IPS-11a (cell line): Measurements from ENCODE around the gene VWA2.
"Not testable (repeated sequence)": the region's sequence is repeated elsewhere in the genome, so short reads cannot be mapped to it uniquely, and the experiment has no call there.

Experiments
- H3K4me3 ChIP-seq: one replicate; pipeline ENCODE4 v1.5.1; 2013; ENCODE audit warnings: low read depth, low read length, control low read depth

VWA2 gene

DNA sequence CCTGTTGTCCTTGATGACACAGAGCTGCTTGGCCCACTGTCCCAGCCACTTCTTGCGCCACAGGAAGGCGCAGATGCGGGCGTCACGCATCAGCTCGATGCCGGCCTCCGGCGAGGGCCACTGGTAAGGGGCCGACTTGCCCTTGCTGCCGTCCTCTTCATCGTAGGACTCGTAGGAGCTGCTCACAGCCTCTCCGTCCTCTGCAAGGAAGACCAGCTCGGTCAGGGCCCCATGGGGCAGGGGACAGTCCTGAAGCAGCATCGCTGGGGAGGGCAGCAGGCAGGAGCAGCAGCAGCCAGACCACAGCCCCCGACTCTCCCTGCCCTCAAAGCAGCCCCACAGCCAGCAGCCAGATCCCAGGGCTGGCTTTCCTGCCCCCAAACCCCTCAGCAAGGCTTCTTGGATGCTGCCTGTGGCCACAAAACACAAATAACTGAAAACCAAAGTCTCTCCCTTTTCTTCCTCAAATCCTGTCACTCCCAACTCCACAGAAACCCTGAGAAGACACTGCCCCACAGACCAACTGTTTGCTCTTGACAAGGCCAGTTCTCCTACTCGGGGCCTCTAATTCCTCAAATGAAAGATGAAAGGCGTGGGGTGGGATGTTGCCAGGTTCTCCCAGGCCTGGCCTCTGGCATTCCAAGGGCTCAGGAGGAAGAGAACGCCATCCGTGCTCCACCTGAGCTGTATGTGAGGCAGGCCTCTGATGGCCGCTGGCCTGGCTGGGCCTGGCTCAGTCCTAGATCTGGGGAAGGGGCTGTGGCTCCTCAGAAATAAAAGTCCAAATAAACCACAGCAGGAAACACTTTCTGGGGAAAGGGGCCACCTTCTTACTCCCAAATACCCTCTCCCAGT is 76.7 kb downstream of the VWA2 start:
- no peak overlapping the region for H3K4me3 ChIP-seq

DNA sequence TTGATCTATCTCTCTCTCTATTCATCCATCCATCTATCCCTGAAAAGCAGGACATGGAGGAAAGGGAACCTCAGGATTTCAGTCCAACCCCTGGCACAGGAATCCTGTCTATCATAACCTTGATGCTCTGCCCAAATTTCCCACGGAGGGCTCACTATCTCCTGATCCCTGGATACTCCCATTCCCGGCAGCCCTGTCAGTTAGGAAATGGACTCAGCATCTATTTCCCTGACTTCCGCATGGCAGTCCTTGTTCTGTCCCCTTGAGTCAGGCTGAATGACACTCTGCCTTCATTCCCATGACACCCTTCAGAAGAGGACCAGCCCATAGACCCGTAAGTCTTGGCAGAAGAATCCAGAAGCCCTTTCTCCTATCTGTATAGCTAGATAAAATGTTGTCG is 77.7 kb downstream of the VWA2 start:
- no peak overlapping the region for H3K4me3 ChIP-seq

DNA sequence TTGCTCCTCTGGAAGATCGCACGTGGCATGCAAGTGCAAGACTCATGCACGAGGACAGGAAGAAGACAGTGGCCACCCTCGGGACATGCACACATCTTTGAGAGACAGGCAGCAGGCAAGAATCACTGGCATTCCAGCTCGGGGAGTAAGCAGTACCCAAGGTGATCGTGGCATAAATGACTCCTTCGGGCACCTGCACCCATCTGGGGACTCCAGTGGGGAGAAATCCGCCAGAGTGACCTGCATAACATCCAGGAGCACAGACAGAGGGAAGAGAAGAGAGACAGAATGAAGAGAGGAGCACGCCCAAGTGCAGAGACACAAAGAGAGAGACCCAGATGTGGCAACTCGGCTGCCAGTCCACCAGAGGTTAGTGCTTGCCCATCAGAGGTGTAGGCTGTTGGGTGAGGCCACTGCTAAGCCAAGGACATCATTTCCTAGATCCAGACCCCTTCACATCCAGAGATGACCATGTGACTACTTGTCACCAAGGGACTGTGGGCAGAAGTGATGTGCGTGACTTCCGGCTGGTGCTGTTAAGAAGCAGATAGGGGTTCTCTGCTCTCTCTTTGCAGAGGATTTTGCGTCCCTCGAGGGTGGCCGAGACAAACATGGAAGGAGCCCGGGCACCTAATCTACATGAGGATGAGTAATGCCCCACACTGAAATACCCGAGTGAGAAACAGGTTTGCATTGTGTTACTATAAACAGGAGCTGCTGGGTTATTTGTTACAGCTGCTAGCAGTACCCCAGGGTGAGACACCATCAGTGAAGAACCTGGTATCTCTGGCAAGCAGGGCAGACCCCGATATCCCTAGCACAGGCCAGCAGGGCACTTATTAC is 80.6 kb downstream of the VWA2 start:
- H3K4me3 ChIP-seq, result no peak overlapping the region

DNA sequence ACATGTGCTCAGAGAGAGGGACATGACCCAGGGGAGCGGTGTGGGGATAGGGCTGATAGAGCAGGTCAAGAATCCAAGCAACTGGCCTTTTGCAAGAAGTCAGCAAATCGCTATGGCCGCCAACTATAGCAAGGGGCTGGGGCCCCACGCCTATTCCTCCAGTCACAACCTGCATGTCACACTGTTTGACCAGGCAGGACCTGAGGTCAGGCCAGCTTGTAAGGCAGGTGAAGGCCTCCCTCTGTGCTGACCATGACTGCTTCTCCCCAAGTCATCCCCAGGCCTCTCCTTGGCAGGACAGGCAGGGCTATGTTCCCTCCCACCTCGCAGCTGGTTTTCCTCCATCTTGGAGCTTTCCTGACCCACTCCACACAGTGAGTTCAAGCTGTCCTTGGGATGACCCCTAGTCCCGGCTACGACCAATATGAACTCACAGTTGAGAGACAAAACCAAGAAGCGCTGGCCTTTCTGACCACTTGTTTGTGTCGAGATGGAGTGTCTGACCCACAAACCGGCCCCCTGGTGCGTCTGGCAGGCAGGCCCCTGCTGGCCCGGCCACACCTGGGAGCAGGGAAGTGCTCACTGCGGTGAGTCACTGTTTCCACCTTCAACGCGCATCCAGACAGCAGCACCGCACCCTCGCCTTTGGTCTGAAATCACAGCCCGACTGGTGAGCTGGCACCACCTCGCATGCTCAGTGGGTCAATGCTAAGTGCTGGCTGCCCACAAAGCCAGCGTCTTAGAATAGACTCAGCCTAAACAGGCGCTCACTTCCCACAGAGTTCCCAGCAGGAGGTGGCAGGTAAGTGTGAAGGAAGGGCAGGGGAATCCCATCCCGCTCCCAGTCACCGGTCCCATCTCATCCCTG is 81.4 kb downstream of the VWA2 start:
- no peak overlapping the region for H3K4me3 ChIP-seq

DNA sequence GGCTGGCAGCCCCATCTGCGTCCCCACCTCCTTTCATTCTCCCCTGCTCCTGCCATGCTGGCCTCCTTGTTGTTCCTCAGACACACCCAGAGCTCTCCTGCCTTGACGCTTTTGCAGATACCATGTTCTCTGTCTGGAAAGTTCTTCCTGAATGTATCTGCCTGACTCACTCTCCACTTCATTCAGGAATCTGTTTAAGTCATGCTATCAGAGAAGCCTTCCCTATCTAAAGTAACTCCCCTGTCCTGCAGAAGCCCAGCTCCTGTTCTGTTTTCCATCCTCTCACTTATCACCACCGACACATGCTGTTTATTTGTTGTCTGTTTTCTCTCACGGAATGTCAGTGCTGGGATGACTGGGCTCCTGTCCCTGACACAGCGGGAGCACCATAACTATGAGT is 83.3 kb downstream of the VWA2 start:
- H3K4me3 ChIP-seq, result no peak overlapping the region

DNA sequence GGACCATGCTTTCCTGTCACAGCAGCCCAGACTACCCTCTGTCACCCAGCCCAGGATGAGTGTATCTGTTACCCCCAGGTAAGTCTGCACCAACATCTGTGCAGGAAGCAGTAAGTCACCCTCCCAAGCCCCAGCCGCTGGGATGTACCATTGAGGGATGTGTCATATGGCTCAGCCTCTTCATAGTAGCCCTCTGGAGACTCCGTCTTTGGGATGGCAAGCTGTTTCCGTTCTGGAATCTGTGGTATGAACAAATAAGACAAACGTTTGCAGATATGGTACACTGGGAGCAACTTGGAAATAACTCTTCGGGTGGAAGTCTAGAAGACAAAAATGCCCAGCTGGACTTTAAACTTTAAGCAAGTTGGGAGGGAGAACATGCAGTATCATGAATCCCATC is 84.0 kb downstream of the VWA2 start:
- no peak overlapping the region for H3K4me3 ChIP-seq

DNA sequence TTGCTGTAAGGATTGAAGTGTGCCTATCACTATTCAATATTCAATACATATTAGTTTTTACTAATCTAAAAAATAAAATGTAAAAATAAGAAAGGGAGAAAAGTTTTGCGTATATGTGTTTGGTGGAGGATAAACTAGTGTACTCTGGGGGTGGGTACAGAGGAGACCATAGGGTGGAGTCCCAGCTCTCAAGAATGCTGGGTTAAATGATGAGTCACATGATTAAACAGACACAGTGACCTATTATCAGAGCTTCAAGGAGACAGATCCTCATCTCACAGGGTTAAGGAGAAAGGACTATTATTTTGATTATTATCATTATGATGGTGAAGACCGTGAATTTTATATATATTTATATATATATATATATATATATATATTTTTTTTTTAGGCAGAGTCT is 87.7 kb downstream of the VWA2 start:
- no peak overlapping the region for H3K4me3 ChIP-seq

DNA sequence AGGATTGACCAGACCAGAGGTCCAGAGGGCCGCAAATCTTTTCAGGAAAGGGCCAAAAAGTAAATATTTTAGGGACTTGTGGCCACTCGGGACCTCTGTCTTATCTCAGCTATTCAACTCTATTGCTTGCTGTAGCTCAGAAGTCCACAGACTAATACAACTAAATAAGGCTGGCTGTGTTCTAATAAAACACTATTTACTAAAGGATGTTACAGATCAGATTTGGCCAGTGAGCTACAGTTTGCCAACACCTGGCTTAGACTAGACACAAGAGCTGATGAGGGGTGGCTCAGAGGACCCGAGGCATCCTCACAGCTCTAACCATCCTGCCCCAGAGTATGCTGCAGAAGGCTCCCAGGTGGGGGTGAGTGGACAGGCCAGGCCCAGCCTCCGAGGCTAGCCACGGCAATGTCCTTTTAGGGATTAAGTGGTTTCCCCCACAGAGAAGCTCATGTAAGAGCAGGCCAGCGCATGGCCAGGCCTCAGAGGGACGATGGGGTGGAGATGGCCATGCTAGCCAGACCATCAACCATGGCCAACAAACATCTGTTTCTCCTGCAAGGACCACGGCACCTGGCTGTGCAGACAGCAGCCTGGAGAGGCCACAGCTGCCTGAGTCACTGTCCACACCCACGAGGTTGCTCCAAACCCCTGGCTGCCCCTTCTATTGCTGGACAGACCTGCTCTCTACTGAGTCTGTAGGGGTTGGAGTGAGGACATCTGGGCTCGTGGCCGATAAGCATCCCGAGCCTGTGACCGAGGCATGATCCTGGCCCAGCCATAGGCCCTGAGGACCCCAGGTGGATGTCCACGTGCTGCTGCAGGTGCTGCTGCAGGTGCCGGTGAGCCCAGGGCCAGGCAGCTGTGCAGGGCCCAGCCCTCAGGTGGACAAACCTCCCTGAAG is 88.7 kb downstream of the VWA2 start:
- H3K4me3 ChIP-seq, result no peak overlapping the region

DNA sequence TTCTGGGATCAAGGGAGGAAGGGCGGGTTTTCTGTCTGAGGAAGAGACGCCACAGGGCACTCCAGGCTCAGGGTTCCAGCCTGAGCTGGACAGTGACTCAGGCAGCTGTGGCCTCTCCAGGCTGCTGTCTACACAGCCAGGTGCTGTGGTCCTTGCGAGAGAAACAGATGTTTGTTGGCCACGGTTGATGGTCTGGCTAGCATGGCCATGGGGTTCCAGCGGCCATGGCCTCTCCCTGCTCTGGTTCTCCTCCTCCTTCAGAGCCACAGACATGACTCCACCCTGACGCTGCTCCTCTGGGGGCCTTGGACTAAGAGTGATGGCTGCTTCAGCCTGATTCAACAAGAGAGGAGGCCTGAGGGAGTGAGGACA is 89.4 kb downstream of the VWA2 start:
- no peak overlapping the region for H3K4me3 ChIP-seq

DNA sequence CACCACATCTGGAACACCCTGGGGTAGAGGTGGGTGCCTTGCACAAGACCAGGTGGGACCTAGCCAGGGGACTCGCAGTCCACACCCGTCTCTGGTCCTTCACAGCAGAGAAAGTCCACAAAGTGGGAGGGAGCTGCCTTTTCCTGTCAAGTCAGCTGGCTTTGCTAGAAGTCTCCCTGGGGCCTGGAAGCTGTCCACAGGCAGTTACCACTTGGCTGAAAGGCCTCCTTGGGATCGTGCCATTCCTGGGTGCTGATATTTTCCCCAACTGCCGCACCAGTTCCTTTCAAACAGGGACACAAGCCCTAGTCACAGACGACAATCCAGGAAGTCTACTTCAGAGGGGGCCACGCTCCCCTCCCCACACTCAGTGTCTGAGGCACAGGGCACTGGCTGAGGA is 89.8 kb downstream of the VWA2 start:
- H3K4me3 ChIP-seq, result no peak overlapping the region

DNA sequence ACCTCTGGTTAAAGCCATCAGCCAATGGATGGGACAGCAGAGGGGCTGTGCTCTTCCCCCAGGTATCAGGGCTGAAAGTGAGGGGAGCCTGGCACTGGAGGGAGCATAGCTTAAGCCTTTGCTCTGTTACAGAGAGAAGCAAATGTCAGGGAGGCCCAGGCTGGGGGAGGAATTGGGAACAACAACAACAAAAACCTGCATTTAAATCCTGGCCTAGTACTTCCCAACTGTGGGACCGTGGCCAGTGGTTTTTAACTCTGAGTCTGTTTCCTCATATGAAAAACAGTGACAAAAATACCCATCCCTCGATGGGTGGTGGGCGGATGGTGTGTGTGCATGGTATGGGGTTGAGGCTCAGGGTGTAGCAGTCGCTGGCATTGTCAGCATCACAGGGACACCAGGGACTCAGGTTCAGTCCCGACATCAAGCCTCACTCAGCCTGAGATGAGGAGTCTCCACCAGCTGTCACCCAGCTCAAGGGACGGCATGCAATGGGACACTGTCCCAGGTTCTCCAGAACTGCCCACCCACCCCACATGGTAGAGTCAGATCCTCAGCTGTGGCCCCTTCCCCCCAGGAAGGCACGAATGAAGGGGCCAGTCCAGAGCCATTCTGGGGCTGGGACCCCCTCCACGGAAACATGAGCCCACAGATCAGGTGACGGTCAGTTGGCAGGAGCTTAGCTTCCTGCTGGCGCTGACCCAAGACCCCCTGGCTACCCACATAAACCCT is 90.7 kb downstream of the VWA2 start:
- no peak overlapping the region for H3K4me3 ChIP-seq

DNA sequence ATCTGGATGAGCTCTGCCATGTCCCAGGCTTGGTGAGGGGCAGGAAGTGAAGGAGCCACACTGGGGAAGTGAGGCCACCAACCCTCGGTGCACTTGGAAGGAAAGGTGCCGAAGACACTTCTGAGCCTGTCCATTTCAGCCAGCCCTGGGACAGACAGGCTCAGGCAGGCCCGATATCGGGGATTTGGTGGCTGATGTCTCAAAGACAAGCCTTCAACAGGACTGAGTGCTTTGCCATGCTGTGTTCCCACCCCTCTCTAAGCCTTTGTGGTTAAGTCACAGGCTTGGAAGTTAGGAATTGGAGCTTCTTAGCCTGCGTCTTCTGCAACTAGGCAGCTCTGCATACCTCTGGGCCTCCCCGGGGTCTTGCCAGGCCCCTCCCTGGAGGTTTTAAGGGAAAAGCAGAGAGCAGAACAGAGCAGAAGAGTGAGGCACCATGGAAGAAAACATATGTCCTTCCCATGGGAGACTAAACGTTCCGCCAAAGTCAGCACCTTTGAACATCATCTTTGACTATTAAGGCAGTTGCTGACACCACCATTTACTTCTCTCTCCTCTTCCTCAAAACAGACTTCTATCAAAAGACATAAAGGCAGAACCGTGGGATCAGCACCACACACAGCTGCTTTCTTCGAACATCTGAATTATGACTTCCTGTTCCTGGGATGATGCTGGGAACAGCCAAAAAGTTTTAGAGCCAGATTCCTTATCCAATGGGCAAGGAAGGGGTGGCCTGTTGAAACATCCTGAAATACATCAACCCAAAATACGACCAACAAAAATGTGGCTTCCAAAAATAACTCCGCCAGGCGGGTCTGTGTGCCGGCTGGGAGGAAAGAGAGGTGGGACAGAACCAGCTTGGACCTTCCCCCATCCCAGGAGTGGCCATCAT is 93.5 kb downstream of the VWA2 start:
- H3K4me3 ChIP-seq, result no peak overlapping the region

DNA sequence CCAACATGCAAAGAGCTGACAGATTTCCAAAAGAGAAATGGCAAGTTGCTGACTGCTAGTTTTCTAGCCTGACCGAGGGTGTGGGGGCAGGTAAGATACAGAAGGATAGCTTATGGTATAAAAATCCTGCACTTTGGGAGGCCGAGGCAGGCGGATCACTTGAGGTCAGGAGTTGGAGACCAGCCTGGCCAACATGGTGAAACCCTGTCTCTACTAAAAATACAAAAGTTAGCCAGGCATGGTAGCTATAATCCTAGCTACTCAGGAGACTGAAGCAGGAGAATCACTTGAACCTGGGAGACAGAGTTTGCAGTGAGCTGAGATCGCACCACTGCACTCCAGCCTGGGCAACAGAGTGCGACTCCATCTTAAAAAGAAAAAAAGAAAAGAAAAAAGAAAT is 94.4 kb downstream of the VWA2 start:
- not testable (repeated sequence) for H3K4me3 ChIP-seq

DNA sequence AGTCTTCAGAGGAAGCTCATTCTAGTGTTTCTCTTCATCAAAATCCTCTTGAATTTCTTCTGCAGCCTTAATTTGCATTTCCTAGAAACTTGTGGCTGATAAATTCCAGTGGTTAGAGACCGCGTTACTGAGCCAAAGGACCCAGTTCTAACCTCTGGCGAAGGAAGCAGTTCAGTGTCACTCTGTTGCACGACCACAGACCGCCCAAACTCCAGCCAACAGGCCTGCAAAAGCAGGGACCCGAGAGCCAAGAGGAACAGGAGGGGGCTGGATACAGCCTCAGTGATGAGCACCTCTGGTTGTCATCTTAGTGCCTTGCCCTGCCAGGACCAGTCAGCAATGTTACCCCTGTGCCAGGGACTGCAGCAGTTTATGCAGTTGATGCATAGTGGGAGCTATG is 95.2 kb downstream of the VWA2 start:
- no peak overlapping the region for H3K4me3 ChIP-seq

DNA sequence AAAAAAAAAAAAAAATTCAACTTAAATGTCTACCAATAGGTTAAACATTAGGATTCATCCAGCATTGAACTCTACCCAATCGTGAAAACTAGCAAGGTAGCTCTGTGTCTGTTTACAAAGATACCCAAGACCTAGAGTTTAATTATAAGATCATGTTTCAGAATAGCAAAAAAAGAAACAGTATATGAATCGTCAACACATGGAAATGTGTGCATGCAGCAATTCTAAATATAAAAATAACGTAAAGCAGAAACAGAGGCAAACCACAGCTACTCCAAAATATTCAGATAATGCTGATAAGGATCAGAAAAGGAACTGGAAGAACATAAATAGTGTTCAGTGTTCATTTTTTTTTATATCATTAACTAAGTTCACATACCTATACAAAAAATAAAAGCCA is 96.6 kb downstream of the VWA2 start:
- no peak overlapping the region for H3K4me3 ChIP-seq

DNA sequence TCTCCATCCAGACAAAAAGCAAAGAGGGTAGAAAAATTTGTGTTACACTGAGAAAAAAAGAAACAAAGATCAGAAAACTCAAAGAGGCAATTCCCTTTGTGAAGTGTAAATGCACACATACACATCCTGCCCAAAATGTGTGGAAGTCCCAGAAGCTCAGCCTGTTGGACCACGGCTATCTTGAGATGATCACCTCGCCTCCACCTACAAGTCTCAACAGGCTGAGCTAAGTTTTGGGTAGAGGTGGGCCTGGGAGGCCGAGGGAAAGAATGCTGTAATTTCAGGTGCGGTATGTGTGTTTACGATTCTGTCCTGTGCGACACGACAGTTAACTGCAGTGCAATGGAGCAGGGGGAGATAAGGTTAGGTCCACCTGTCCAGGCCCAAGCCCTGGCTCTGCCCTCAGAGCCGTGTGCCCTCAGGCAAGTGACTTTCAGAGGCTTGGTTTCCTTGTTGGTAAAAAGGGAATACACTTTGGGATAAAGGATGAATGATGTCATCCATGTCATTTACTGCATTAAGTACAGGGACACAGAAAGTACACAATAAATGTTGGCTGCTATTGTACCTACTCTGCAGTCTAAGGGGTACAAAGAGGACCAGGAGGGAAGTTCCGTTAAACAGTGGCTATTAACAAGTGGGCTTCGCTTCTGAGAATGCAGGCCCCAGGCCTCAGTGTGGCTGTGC is 97.9 kb downstream of the VWA2 start:
- H3K4me3 ChIP-seq, result no peak overlapping the region

DNA sequence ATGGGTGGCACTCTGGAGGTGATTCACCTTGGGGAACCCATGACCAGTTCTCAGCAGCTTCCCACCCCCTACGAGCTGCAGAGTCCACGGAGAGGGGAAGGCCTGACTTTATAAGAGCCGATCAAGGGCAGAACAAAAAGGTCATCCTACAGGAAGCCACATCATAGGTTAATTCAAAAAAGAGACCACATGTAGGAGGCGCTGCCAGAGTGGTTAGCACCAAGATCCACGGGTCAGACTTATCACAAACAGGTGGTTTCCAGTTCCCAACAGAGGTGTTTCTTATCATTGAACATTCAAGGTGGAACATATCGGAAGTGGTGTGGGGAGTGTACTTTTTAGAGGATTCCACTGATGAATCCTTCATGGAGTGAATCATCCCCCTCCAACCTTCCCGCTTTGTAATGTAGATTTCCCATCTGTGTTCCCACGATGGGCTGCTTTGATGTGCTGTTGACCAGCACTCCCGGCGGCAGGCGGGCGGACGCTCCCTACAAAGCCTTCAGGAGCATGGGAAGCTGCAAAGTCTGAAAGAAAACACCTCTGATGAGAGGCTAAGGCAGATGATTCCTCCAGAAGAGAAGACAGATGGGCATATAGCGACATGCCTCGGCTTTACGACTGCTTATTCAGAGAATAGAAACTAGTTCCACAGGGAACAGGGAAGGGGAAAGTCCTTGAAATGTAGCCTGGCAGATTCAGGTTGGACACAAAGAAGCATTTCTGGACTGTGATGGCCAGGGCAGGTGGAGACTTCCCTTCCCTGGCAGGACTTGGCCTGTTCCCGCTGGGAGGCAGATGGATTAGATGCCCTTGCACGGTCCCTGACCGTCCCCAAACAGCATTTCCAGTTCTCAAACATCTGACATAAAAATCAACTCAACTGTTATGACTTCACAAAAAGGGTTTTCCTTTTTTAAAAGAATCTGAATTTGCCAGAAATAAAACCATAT is 98.7 kb downstream of the VWA2 start:
- no peak overlapping the region for H3K4me3 ChIP-seq
